Rectal smooth muscle tissue (tissue), 1 donor: ENCODE measurements around the gene MPP3.
A peak's percentile ranks its signal among the peaks of the same experiment; 100 is the strongest.

ENCODE experiments used
- H3K27ac ChIP-seq: one replicate; pipeline ENCODE4 v1.7.0; 2013; ENCODE audit warnings: low read depth, low read length, inconsistent platforms
- H3K27me3 ChIP-seq: one replicate; pipeline ENCODE4 v1.7.0; 2013; ENCODE audit warnings: low read length; ENCODE audit not compliant: control insufficient read depth, insufficient read depth
- H3K36me3 ChIP-seq: one replicate; pipeline ENCODE4 v1.7.0; 2013; ENCODE audit warnings: low read length; ENCODE audit not compliant: control insufficient read depth, insufficient read depth
- H3K4me1 ChIP-seq: one replicate; pipeline ENCODE4 v1.7.0; 2013; ENCODE audit warnings: low read length; ENCODE audit not compliant: control insufficient read depth, insufficient read depth
- H3K4me3 ChIP-seq: one replicate; pipeline ENCODE4 v1.7.0; 2013; ENCODE audit warnings: low read length
- H3K9ac ChIP-seq: one replicate; pipeline ENCODE4 v1.7.0; 2013; ENCODE audit warnings: low read length

MPP3 gene

GRCh38 chr17:43784068-43784467 lies 48.9 kb downstream of the MPP3 start:
- Histone ChIP-seq H3K4me1 (no peaks in the 10 kb centered on the region), H3K27ac (no peak overlapping the region), H3K4me3 (no peak overlapping the region), H3K27me3 (no peaks in the 10 kb centered on the region), H3K9ac (no peak overlapping the region), H3K36me3 (no peaks in the 10 kb centered on the region)

GRCh38 chr17:43782913-43783680 lies 49.8 kb downstream of the MPP3 start:
- no peaks in the 10 kb centered on the region for H3K27me3 ChIP-seq
- no peak overlapping the region for H3K9ac ChIP-seq
- no peaks in the 10 kb centered on the region for H3K36me3 ChIP-seq
- H3K4me3 ChIP-seq = no peak overlapping the region
- no peaks in the 10 kb centered on the region for H3K4me1 ChIP-seq
- no peak overlapping the region for H3K27ac ChIP-seq

- Histone ChIP-seq H3K27me3 (no peaks in the 10 kb centered on the region), H3K36me3 (peaks cover 2% of the 10 kb centered on the region), H3K4me1 (peaks cover 8% of the 10 kb centered on the region), H3K4me3 (peak within 1 kb of the TSS; percentile 75), H3K9ac (peak within 1 kb of the TSS; percentile 51), H3K27ac (peak within 1 kb of the TSS; percentile 75)
Measured at GRCh38 chr17:43780135-43780534, 52.8 kb downstream of the MPP3 start, which contains the start of gene CFAP97D1. CFAP97D1 (plus strand) TSS chr17:43780435; CDS start chr17:43780463, 28 bp downstream.

DNA sequence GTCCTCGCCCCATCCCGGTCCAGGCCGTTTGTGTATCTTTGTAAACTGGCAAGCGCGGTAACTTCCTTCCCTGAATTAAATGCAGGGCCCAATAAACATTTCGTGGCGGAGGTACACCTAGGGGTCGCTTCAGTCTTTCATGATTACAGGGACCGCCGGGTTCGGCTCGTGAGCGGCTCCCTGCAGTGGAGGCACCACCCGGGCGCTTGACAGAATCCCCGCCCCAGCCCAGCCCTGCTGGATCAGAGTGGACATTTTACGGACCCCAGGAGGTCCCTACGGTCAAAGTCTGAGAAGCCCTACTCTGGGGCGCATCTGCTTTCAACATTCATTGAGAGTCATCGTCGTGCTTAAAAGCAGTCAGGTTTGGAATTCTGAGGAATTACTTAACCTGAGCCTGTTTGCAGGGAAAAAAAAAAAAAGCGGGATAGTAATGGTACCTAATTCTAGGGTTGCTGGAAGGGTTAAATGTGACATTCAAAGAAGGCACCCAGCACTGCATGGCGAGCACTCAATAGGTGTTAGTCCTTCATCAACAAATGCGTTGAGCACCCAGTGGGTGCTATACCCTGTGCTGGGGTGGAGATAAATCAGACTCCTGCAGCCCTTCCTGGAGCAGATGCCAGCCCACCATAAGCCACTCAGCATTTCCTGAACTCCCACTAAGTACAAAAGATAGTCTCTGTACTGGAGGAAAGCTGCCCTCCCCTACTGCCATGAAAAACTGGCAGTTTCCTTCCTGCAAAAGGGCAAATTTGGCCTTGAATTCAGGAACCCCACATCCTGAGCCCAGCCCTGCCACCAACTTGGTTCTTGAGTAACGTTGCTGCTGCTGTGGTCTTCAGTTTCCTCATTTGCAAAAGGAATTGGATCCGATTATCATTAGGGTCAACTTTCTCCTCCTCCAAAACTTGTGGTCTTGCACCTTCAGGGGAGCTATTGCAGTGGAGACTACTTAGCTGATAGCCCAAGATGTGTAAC lies 53.5 kb downstream of the MPP3 start:
- peak overlapping the region; percentile 75 for H3K27ac ChIP-seq
- no peaks in the 10 kb centered on the region for H3K27me3 ChIP-seq
- peak overlapping the region; percentile 75 for H3K4me3 ChIP-seq
- H3K4me1 ChIP-seq = peaks cover 8% of the 10 kb centered on the region
- peak overlapping the region; percentile 51 for H3K9ac ChIP-seq
- peaks cover 2% of the 10 kb centered on the region for H3K36me3 ChIP-seq

GRCh38 chr17:43778337-43779144 lies 54.4 kb downstream of the MPP3 start, which contains the start of gene DUSP3:
DUSP3 (minus strand) TSS chr17:43778977; CDS start chr17:43778924, 53 bp downstream.
- Histone ChIP-seq H3K27ac (peak within 1 kb of the TSS; percentile 99), H3K4me1 (peaks cover 8% of the 10 kb centered on the region), H3K4me3 (peak within 1 kb of the TSS; percentile 75), H3K27me3 (no peaks in the 10 kb centered on the region), H3K9ac (peak within 1 kb of the TSS; percentile 60), H3K36me3 (peaks cover 7% of the 10 kb centered on the region)

DNA sequence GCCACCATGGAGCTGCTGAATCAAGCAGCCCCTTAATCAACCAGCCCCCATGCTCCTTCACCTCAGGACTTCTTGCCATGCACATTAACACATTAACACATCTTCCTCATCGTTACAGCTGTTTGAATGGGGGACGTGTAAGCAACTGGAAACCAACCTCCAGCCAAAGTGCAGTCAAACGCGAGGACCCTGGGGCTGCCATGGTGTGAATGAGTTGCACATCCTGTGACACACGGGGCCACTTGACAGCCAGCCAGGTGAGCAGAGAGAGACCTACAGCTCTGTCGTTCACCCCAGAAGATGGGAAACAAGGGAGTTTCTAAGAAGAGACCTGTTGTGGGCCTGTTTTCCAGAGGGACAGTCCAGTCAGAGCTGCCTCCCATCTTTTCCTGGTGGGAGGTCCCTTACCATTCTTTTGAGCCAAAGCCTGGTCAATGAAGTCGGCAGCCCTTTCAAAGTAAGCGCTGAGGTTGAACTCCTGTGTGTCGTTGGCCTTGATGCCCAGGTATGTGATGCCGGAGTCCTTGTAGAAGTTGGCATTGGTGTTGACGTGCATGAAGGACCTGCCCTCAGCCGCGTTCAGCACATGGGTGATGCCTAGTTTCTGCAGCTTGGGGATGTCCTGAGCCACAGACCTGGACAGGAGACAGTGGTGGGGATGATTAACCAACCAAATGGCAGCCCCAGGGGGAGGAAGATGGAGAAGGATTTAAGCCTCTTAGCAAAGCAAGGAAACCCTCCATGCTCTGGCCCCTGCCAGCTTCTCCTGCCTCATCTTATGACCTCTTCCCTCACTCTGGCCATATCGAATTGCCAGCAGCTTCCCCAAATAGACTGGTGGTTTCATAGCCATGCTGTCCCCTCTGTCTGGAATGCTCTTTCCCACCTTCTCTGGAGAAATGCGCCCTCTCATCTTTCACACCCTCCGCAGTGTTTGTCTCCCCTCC lies 58.4 kb downstream of the MPP3 start:
- Histone ChIP-seq H3K4me3 (no peak overlapping the region), H3K27ac (no peak overlapping the region), H3K27me3 (no peaks in the 10 kb centered on the region), H3K4me1 (peaks cover 8% of the 10 kb centered on the region), H3K36me3 (peaks cover 18% of the 10 kb centered on the region), H3K9ac (no peak overlapping the region)

DNA sequence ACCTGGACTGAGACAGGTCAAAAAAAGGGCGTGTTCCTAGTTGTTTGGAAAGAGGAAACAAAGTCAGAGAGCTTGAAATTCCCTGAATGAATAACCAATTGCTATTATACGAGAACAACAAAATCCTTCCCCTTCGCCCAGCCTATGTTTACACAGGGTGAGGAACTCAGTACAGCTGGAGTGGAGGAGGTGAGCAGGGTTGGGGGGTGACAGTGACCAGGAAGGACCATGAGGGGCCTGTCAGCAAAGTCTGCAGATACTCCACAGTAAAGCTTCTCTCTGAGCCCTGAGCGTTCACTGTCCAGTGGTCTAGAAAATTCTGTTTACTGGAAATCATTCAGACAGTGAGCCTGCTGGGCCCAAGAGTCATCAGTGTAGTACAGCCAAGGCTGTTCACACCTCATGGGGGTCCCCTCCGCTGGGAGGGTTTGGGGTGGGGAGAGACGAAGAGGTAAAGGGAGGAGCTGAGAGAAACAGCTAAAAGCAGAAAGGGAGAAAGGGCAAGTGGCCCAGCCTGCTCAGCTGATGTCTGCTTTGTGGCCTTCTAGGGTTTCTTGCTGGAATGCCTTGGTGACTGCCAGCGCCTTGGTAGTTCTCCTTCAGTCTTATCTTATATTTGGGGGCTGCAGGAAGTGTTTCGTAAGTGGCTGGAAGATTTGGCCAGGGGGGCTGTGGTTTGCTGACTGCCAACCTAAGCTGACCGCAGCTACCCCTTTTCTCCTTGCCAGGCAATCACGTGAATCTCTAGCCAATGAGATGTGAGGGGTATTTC lies 59.9 kb downstream of the MPP3 start:
- H3K27me3 ChIP-seq = no peaks in the 10 kb centered on the region
- H3K27ac ChIP-seq = no peak overlapping the region
- H3K9ac ChIP-seq = no peak overlapping the region
- no peak overlapping the region for H3K4me3 ChIP-seq
- peaks cover 22% of the 10 kb centered on the region for H3K36me3 ChIP-seq
- H3K4me1 ChIP-seq = peaks cover 8% of the 10 kb centered on the region

DNA sequence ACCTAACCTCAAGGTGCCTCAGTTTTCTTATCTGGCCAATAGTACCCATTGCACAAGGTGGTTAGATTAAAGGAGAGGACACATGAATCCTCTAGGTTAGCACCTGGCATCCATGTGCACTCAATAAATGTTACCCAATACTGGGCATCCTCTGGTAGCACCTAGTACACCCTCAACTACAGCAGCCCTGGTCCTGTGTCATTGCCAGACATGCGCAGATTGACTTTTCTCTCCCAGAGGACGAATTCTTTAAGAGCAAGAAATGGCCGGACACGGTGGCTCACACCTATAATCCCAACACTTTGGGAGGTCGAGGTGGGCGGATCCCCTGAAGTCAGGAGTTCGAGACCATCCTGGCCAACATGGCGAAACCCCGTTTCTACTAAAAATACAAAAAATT lies 61.5 kb downstream of the MPP3 start:
- H3K4me1 ChIP-seq = peaks cover 3% of the 10 kb centered on the region
- H3K36me3 ChIP-seq = peaks cover 20% of the 10 kb centered on the region
- no peak overlapping the region for H3K9ac ChIP-seq
- no peak overlapping the region for H3K4me3 ChIP-seq
- no peak overlapping the region for H3K27ac ChIP-seq
- no peaks in the 10 kb centered on the region for H3K27me3 ChIP-seq

- no peaks in the 10 kb centered on the region for H3K4me1 ChIP-seq
- peaks cover 19% of the 10 kb centered on the region for H3K36me3 ChIP-seq
- H3K27ac ChIP-seq = no peak overlapping the region
- H3K9ac ChIP-seq = no peak overlapping the region
- H3K27me3 ChIP-seq = no peaks in the 10 kb centered on the region
- no peak overlapping the region for H3K4me3 ChIP-seq
Measured at GRCh38 chr17:43770957-43771356, 62.0 kb downstream of the MPP3 start.

DNA sequence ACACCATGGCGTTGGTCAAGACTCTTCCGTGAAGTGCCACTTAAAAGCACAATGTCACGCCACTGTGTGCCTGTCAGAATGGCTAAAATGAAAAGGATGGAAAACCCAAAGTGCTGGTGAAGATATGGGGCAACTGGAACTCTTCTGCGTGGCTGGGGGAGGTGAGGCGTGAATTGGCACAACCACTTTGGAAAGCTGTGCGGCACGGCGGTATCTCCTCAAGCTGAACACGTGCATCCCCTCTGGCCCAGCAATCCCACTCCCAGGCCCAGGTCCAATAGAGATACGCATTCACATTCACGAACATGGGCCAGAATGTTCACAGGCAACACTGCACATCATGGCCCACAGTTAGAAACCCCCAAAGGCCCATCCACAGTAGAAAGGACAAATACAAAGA lies 63.1 kb downstream of the MPP3 start:
- H3K4me3 ChIP-seq = no peak overlapping the region
- H3K9ac ChIP-seq = no peak overlapping the region
- no peaks in the 10 kb centered on the region for H3K4me1 ChIP-seq
- H3K36me3 ChIP-seq = peaks cover 19% of the 10 kb centered on the region
- H3K27ac ChIP-seq = no peak overlapping the region
- no peaks in the 10 kb centered on the region for H3K27me3 ChIP-seq
